ENCODE measurements around the gene HOXC10. TPM values are rescaled to one million over a fixed set of nuclear protein-coding genes. Genes with fewer than 3 reads are reported as not detected.

HOXC10 gene
- total RNA-seq, 2 donors from 2014 or later = not detected

- Histone ChIP-seq H3K4me1 (ENCODE audit: control insufficient read depth, insufficient read depth, low read length) (no peaks in the 10 kb centered on the region), H3K27ac (ENCODE audit: low read depth, low read length) (no peak overlapping the region), H3K9ac (ENCODE audit: extremely low read depth, low read length, poor library complexity, severe bottlenecking) (no peak overlapping the region), H3K36me3 (ENCODE audit: control insufficient read depth, insufficient read depth, low read length) (no peaks in the 10 kb centered on the region), H3K27me3 (ENCODE audit: control insufficient read depth, insufficient read depth, low read length, poor library complexity, severe bottlenecking) (peaks cover 100% of the 10 kb centered on the region), H3K4me3 (ENCODE audit: low read length) (no peak overlapping the region), H3K9me3 (ENCODE audit: control insufficient read depth, low read length) (no peaks in the 10 kb centered on the region)
- Mint-ChIP-seq H3K4me3 (no peak overlapping the region), H3K9me3 (peaks cover 2% of the 10 kb centered on the region), H3K4me1 (peaks cover 3% of the 10 kb centered on the region), H3K27me3 (ENCODE audit: insufficient read depth) (peaks cover 100% of the 10 kb centered on the region), H3K27ac (no peak overlapping the region), H3K36me3 (ENCODE audit: low read depth) (no peaks in the 10 kb centered on the region)
- WGBS, 2 experiments (ENCODE audit: insufficient coverage in 1 of 2, insufficient read length in 1 of 2) = 24 to 28% methylated on average over 10 to 19 of the region's 19 CpGs
- TF ChIP-seq CTCF (conservative IDR thresholded peaks at IDR 0.05) = no peak
- DNase-seq = no peak
Measured at GRCh38 chr12:54002915-54003389, 18.0 kb downstream of the HOXC10 start.

- Mint-ChIP-seq H3K4me1 (peaks cover 3% of the 10 kb centered on the region), H3K9me3 (peaks cover 2% of the 10 kb centered on the region), H3K27me3 (ENCODE audit: insufficient read depth) (peaks cover 100% of the 10 kb centered on the region), H3K36me3 (ENCODE audit: low read depth) (no peaks in the 10 kb centered on the region), H3K27ac (no peak overlapping the region), H3K4me3 (no peak overlapping the region)
- Histone ChIP-seq H3K9me3 (ENCODE audit: control insufficient read depth, low read length) (no peaks in the 10 kb centered on the region), H3K4me3 (ENCODE audit: low read length) (no peak overlapping the region), H3K4me1 (ENCODE audit: control insufficient read depth, insufficient read depth, low read length) (no peaks in the 10 kb centered on the region), H3K27me3 (ENCODE audit: control insufficient read depth, insufficient read depth, low read length, poor library complexity, severe bottlenecking) (peaks cover 100% of the 10 kb centered on the region), H3K9ac (ENCODE audit: extremely low read depth, low read length, poor library complexity, severe bottlenecking) (no peak overlapping the region), H3K36me3 (ENCODE audit: control insufficient read depth, insufficient read depth, low read length) (no peaks in the 10 kb centered on the region), H3K27ac (ENCODE audit: low read depth, low read length) (no peak overlapping the region)
- TF ChIP-seq CTCF (conservative IDR thresholded peaks at IDR 0.05) = no peak
- WGBS, 2 experiments (ENCODE audit: insufficient coverage in 1 of 2, insufficient read length in 1 of 2) = 29 to 31% methylated on average over 2 to 3 of the region's 3 CpGs
- no peak for DNase-seq
Measured at GRCh38 chr12:54003625-54004024, 18.7 kb downstream of the HOXC10 start.

- peaks cover 99% of the 10 kb centered on the region for H3K27me3 Mint-ChIP-seq (ENCODE audit: insufficient read depth)
- no peaks in the 10 kb centered on the region for H3K36me3 ChIP-seq (ENCODE audit: control insufficient read depth, insufficient read depth, low read length)
- no peaks in the 10 kb centered on the region for H3K4me1 ChIP-seq (ENCODE audit: control insufficient read depth, insufficient read depth, low read length)
- 41 to 48% methylated on average over 15 to 20 of the region's 20 CpGs for WGBS, 2 experiments (ENCODE audit: insufficient coverage in 1 of 2, insufficient read length in 1 of 2)
- no peaks in the 10 kb centered on the region for H3K9me3 ChIP-seq (ENCODE audit: control insufficient read depth, low read length)
- H3K4me3 ChIP-seq (ENCODE audit: low read length) = no peak overlapping the region
- H3K4me3 Mint-ChIP-seq = no peak overlapping the region
- no peak for TF ChIP-seq CTCF (conservative IDR thresholded peaks at IDR 0.05)
- no peak overlapping the region for H3K9ac ChIP-seq (ENCODE audit: extremely low read depth, low read length, poor library complexity, severe bottlenecking)
- H3K27ac Mint-ChIP-seq = no peak overlapping the region
- H3K36me3 Mint-ChIP-seq (ENCODE audit: low read depth) = no peaks in the 10 kb centered on the region
- no peak overlapping the region for H3K27ac ChIP-seq (ENCODE audit: low read depth, low read length)
- H3K27me3 ChIP-seq (ENCODE audit: control insufficient read depth, insufficient read depth, low read length, poor library complexity, severe bottlenecking) = peaks cover 99% of the 10 kb centered on the region
- H3K9me3 Mint-ChIP-seq = no peaks in the 10 kb centered on the region
- DNase-seq = no peak
- H3K4me1 Mint-ChIP-seq = peaks cover 3% of the 10 kb centered on the region
Measured at GRCh38 chr12:54004063-54004840, 19.3 kb downstream of the HOXC10 start.
